ENCODE data around the gene IFT25. TPM values are rescaled to one million over a fixed set of nuclear protein-coding genes. Genes with fewer than 3 reads are reported as not detected.

Gene IFT25
- polyA plus RNA-seq, 1 experiment, result 12.8 TPM

- CTCF ChIA-PET, result no interaction called here
- DNase-seq (ENCODE audit: low read depth), result no peak
- H3K4me3 ChIP-seq (ENCODE audit: low read depth, low read length), result no peak overlapping the region
- POLR2A ChIA-PET, result no interaction called here
- H3K27me3 ChIP-seq (ENCODE audit: control insufficient read depth, insufficient read depth, low read length), result no peaks in the 10 kb centered on the region
- TF ChIP-seq CTCF (IDR thresholded peaks at IDR 0.05; ENCODE audit: insufficient read depth, low read depth, low read length), result no peak
- H3K36me3 ChIP-seq (ENCODE audit: control insufficient read depth, insufficient read depth, low read length), result no peaks in the 10 kb centered on the region
Observed at GRCh38 chr1:53984726-53985125, 39.2 kb upstream of the IFT25 start.

GRCh38 chr1:53982763-53983104 lies 37.2 kb upstream of the IFT25 start:
- DNase-seq (ENCODE audit: low read depth), result no peak
- no peak for TF ChIP-seq CTCF (IDR thresholded peaks at IDR 0.05; ENCODE audit: insufficient read depth, low read depth, low read length)
- H3K27me3 ChIP-seq (ENCODE audit: control insufficient read depth, insufficient read depth, low read length), result no peaks in the 10 kb centered on the region
- H3K36me3 ChIP-seq (ENCODE audit: control insufficient read depth, insufficient read depth, low read length), result no peaks in the 10 kb centered on the region
- peak overlapping the region; percentile 24; the same call in 1 of the 2 replicates for H3K4me3 ChIP-seq (ENCODE audit: low read depth, low read length)
- ChIA-PET POLR2A (interaction anchor here (1.0 kb wide), 1 partner anchor 11 kb away, joined by 4 read pairs; no protein-coding TSS in a partner anchor), CTCF (interaction anchor here (0.6 to 1.5 kb wide), 5 partner anchors 9 to 105 kb away, joined by 3 to 4 read pairs (median 3); no protein-coding TSS in a partner anchor)

- Histone ChIP-seq H3K36me3 (ENCODE audit: control insufficient read depth, insufficient read depth, low read length) (no peaks in the 10 kb centered on the region), H3K4me3 (ENCODE audit: low read depth, low read length) (peak overlapping the region; percentile 24; the same call in 1 of the 2 replicates), H3K27me3 (ENCODE audit: control insufficient read depth, insufficient read depth, low read length) (no peaks in the 10 kb centered on the region)
- CTCF ChIA-PET, result interaction anchor here (0.8 to 1.5 kb wide), 4 partner anchors 12 to 104 kb away, joined by 3 to 4 read pairs (median 3); no protein-coding TSS in a partner anchor
- no peak for TF ChIP-seq CTCF (IDR thresholded peaks at IDR 0.05; ENCODE audit: insufficient read depth, low read depth, low read length)
- POLR2A ChIA-PET, result interaction anchor here (1.0 kb wide), 1 partner anchor 10 kb away, joined by 4 read pairs; no protein-coding TSS in a partner anchor
- peak; percentile 25 for DNase-seq (ENCODE audit: low read depth)
Observed at GRCh38 chr1:53982034-53982762, 36.7 kb upstream of the IFT25 start.

GRCh38 chr1:53981220-53981619 lies 35.7 kb upstream of the IFT25 start:
- POLR2A ChIA-PET, result no interaction called here
- no peak for DNase-seq (ENCODE audit: low read depth)
- Histone ChIP-seq H3K36me3 (ENCODE audit: control insufficient read depth, insufficient read depth, low read length) (no peaks in the 10 kb centered on the region), H3K4me3 (ENCODE audit: low read depth, low read length) (no peak overlapping the region), H3K27me3 (ENCODE audit: control insufficient read depth, insufficient read depth, low read length) (no peaks in the 10 kb centered on the region)
- CTCF ChIA-PET, result no interaction called here
- TF ChIP-seq CTCF (IDR thresholded peaks at IDR 0.05; ENCODE audit: insufficient read depth, low read depth, low read length), result no peak

- Histone ChIP-seq H3K4me3 (ENCODE audit: low read depth, low read length) (no peak overlapping the region), H3K27me3 (ENCODE audit: control insufficient read depth, insufficient read depth, low read length) (no peaks in the 10 kb centered on the region), H3K36me3 (ENCODE audit: control insufficient read depth, insufficient read depth, low read length) (no peaks in the 10 kb centered on the region)
- ChIA-PET CTCF (interaction anchor here (0.7 kb wide), 1 partner anchor 500 kb away, joined by 3 read pairs; no protein-coding TSS in a partner anchor), POLR2A (no interaction called here)
- TF ChIP-seq CTCF (IDR thresholded peaks at IDR 0.05; ENCODE audit: insufficient read depth, low read depth, low read length), result no peak
- no peak for DNase-seq (ENCODE audit: low read depth)
Observed at GRCh38 chr1:53979712-53980450, 34.4 kb upstream of the IFT25 start.
